ENCODE data around the gene SULT1A3.
"Not testable (repeated sequence)": the region's sequence is repeated elsewhere in the genome, so short reads cannot be mapped to it uniquely, and the experiment has no call there.

Gene SULT1A3

DNA sequence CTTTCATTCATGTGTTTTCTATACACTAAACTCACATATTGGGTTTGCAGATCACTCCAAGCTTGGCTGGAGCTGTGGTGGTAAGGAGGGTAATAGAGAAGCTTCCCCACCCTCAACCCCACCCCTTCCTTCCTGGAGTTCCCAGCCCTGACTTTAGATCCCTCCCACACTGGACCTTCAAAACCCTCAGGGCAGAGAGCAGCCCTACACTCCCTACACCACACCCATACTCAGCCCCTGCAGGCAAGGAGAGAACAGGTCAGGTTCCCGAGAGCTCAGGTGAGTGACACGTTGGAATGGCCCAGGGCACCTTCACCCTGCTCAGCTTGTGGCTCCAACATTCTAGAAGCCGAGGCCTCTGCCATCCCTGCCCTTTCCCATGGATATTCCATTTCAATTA is at the start of gene SULT1A3:
Gene SULT1A3 (plus strand): TSS at position 207 of the 400 bp plus-strand sequence. CDS start 1,474 bp downstream, outside the sequence.
- not testable (repeated sequence) for DNase-seq (ENCODE audit: low read depth)

GRCh38 chr16:30151091-30151490 is 48.0 kb upstream of the SULT1A3 start:
- DNase-seq (ENCODE audit: low read depth) = no peak

DNA sequence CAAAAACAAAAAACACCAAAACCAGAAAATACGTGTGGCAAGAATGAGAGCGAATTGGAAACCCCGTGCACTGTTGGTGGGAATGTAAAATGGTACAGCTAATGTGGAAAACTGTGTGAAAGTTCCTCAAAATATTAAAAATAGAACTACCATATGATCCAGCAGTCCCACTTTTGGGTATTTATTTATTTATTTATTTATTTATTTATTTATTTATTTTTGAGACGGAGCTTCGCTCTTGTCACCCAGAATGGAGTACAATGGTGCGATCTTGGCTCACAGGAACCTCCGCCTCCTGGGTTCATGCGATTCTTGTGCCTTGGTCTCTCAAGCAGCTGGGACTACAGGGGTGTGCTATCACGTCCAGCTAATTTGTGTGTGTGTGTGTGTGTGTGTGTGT is 46.5 kb upstream of the SULT1A3 start:
- DNase-seq (ENCODE audit: low read depth) = no peak

DNA sequence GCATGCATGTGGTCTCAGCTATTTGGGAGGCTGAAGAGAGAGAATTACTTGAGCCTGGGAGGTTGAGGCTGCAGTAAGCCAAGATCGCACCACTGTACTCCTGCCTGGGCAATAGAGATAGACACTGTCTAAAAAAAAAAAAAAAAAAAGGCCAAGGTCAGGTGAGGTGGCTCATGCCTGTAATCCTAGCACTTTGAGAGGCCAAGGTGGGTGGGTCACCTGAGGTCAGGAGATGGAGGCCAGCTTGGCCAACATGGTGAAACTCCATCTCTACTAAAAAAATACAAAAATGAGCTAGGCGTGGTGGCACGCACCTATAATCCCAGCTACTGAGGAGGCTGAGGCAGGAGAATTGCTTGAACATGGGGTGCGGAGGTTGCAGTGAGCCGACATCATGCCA is 43.9 kb upstream of the SULT1A3 start:
- no peak for DNase-seq (ENCODE audit: low read depth)

DNA sequence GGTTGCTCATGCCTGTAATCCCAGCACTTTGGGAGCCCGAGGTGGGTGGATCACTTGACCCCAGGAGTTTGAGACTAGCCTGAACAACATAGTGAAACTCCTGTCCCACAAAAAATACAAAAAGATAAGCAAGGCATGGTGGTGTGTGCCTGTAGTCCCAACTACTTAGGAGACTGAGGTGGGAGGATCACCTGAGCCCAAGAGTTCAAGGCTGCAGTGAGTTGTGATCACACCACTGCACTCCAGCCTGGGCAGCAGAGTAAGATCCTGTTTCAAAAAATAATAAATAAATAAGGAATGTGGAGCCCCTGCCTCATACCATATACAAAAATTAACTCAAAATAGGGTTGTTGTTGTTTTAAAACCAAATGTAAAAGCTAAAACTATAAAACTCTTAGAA is 41.8 kb upstream of the SULT1A3 start:
- DNase-seq (ENCODE audit: low read depth) = no peak

DNA sequence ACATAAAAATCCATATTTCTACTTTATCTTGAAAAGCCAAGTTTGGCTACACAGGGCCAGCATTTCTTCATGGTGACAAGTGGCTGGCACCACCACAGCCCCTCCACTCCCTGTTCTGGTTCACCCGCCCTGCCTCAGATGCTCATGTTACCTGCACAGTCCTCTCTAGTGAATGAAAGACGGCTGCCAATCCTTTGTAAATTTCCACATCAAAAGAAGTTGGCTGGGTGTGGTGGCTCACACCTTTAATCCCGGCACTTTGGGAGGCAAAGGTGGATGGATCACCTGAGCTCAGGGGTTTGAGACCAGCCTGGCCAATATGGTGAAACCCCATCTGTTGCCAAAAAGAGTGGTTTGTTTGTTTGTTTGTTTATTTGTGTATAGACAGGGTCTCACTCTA is 35.5 kb upstream of the SULT1A3 start:
- no peak for DNase-seq (ENCODE audit: low read depth)

DNA sequence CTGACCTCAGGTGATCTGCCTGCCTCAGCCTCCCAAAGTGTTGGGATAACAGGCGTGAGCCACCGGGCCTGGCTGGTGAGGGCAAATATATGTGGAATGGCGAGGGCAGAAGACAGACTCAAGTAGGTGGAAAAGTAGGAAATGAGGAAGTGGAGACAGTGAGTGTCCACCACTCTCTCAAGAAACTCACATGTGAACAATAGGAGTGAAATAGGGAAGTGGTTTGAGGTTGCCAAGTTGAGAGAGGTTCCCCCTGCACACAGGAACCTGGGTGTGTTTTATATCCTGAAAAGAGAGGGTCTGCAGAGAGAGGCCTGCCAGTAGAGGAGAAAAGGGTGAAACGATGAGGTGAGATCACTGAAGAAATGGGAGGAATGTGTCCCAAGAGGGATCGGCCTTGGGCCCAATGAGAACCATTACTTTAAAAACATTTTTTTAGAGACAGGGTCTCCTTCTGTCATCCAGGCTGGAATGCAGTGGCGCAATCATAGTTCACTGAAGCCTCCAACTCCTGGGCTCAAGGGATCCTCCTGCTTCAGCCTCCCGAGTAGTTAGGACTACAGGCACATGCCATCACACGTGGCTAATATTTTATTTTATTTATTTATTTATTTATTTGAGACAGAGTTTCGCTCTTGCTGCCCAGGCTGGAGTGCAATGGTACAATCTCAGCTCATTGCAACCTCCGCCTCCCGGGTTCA is 32.7 kb upstream of the SULT1A3 start:
- no peak for DNase-seq (ENCODE audit: low read depth)

GRCh38 chr16:30168746-30169145 is 30.3 kb upstream of the SULT1A3 start:
- DNase-seq (ENCODE audit: low read depth) = not testable (repeated sequence)

- DNase-seq (ENCODE audit: low read depth) = not testable (repeated sequence)
Observed at GRCh38 chr16:30169416-30169815, 29.6 kb upstream of the SULT1A3 start.

DNA sequence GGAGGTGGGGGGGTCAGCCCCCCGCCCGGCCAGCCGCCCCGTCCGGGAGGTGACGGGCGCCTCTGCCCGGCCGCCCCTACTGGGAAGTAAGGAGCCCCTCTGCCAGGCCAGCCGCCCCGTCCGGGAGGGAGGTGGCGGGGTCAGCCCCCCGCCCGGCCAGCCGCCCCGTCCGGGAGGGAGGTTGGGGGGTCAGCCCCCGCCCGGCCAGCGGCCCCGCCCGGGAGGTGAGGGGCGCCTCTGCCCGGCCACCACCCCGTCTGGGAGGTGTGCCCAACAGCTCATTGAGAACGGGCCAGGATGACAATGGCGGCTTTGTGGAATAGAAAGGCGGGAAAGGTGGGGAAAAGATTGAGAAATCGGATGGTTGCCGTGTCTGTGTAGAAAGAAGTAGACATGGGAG is 28.9 kb upstream of the SULT1A3 start:
- not testable (repeated sequence) for DNase-seq (ENCODE audit: low read depth)

GRCh38 chr16:30173054-30173453 is 26.0 kb upstream of the SULT1A3 start:
- DNase-seq (ENCODE audit: low read depth) = no peak

DNA sequence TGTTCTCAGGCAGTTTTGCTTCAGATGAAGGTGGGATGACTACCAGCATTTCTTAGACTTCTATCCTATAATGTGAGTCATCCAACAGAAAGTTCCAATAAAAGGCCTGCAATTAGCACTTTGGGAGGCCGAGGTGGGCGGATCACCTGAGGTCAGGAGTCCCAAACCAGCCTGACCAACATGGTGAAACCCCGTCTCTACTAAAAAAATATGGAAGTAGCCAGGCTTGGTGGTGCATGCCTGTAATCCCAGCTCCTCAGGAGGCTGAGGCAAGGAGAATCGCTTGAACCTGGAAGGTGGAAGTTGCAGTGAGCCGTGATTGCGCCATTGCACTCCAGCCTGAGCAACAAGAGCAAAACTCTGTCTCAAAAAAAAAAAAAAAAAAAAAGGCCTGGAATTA is 22.2 kb upstream of the SULT1A3 start:
- not testable (repeated sequence) for DNase-seq (ENCODE audit: low read depth)

DNA sequence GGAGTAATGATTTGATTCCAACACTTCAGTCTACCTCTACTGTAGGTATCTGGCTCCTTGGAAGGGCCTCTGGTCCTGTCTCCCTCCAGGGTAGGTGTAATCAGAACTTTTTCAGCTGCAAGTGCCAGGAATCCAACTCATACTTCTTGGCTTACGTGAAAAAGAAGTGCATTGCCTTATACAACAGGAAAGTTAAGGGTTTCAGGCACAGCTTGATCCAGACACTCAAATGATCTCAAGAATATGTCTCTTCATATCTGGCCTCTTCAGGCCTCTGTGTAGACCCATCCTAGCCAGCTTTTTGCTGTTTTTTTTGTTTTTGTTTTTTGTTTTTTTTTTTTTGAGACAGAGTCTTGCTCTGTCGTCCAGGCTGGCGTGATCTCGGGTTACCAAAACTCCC is 19.9 kb upstream of the SULT1A3 start:
- DNase-seq (ENCODE audit: low read depth) = no peak

GRCh38 chr16:30179931-30180330 is 19.1 kb upstream of the SULT1A3 start:
- no peak for DNase-seq (ENCODE audit: low read depth)

- DNase-seq (ENCODE audit: low read depth) = no peak
Observed at GRCh38 chr16:30180741-30181140, 18.3 kb upstream of the SULT1A3 start.

GRCh38 chr16:30183233-30184095 is 15.6 kb upstream of the SULT1A3 start, which contains the start of gene CORO1A:
Gene CORO1A, plus strand, starts transcription at chr16:30183602. Its CDS starts 1,608 bp downstream, at chr16:30185210.
- peak; percentile 88 for DNase-seq (ENCODE audit: low read depth)

DNA sequence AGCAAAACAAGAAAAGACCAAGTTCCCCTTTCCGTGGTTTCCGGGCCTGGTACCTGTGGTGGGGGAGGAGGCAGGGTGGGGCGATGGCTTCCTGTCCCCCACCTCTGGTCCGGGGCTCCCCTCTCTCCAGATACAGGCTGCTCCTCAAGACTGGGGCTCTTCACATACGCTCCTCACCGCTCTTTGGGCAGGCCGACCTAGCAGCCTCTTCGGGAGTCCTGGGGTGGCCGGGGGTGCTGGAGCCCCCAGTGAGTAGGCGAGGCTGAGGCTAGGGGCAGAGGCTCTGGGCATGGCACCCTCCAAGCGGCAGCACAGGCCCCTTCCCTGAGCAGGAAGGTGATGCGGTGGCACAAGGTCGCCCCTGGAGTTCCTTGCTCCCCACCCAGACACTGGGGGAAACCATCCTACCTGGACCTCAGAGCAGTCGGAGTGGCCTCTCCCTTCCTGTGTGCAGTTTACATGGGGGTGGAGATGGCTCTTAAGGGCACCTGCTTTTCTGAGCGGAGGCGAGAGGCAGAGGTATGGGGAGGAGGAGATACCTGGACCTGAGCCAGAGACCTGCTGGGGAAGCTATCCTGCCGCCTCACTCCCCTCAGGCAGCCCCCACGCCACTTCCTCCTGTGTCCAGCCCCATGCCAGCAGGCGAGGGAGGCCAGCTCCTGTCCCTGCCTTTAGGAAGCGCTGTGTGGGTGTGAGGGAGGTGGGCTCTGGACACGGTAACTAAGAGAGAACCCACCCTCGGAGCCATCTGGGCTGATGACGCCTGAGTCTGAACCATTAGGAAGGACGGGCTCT is 14.8 kb upstream of the SULT1A3 start:
- DNase-seq (ENCODE audit: low read depth) = peak; percentile 63

DNA sequence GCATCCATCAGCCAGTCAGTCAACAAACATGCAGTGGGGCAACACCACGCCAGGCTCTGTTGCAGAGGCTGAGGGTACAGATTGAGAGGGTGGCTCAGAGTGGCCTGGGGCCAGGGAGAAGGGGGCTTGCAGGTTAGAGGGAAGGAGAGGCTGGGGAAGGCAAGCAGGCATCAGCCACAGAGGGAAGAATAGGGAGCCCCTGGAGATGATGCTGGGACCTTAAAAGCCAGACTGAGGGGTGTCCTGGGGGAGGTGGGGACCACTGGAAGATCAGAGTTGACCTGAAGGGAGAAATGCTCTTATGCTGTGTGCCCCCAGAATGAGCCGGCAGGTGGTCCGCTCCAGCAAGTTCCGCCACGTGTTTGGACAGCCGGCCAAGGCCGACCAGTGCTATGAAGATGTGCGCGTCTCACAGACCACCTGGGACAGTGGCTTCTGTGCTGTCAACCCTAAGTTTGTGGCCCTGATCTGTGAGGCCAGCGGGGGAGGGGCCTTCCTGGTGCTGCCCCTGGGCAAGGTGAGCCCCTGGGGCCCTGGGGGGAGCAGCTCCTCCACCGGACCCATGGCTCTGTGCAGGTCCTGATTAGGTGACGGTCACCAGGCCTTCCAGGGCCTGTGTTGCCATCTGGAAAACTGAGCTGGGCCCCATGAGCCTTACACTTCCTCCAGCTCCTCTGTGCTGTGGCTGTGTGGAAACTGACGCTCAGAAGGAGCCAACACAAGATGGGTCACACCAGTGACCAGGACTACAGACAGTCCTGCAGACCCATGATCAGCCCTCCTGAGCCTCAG is 14.0 kb upstream of the SULT1A3 start:
- no peak for DNase-seq (ENCODE audit: low read depth)

DNA sequence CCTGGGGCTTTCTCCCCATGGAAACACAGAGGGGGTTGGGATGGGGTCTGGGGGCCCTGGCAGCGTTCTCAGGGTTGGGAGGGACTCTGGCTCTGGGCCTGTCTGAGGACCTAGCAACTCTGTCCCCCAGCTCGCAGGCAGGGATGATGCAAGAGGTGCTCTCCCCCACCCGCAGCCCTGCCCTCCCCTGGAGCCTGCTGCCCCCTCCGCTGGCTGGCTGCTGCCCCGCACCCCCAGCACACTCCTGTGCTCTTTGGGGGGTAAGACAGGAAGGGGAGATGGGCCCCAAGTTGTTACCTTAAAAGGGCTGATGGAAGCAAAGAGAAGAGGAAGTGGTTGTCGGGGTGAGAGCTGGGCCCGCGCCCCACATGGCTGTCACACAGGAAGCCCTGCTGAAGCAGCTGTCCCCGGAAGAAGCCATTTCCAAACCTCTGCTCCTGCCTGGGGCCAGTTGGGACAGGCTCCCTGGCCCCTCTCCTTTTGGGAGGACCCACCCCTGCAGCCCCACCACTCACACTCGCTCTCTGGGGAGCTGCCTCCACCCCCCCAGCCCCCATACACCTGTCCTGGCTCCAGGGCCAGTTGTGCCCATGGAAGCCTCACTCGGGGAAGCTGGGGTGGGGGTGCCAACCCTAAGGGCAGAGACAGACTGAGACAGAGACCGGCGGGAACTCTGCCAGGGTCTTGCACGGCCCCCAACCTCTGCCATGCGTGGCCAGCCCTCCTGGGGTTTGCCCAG is 13.2 kb upstream of the SULT1A3 start:
- DNase-seq (ENCODE audit: low read depth) = peak; percentile 77

DNA sequence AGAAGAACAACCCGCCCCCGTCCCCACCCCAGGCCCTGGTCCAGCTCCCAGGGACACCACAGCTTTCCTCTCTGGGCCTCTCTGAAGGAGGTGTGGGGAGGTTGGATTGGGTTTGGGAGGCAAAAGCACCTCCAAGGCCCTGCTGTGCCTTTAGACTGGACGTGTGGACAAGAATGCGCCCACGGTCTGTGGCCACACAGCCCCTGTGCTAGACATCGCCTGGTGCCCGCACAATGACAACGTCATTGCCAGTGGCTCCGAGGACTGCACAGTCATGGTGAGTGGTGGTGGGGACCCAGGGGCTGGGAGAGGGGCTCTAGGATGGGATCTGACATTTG is 12.6 kb upstream of the SULT1A3 start:
- DNase-seq (ENCODE audit: low read depth) = no peak
